Karpas-422 (cell line): ENCODE data around the gene TTLL5. TPM values are rescaled to one million over a fixed set of nuclear protein-coding genes. Genes with fewer than 3 reads are reported as not detected.

Source experiments
- DNase-seq: peaks from one replicate; pipeline ENCODE4 v3.0.0-alpha.2; 2015
- H2AFZ ChIP-seq: fragments of 200-600 bp; sonication (generic); 2 replicates; pipeline ENCODE4 v1.6.1; 2014; ENCODE audit warnings: antibody characterized with exemption, low read length, mixed read lengths
- H3K27ac ChIP-seq: fragments of 200-600 bp; sonication (generic); 2 replicates; pipeline ENCODE4 v1.5.1; 2014; ENCODE audit warnings: mild to moderate bottlenecking, low read length, moderate library complexity
- H3K27me3 ChIP-seq: fragments of 200-600 bp; sonication (generic); 2 replicates; pipeline ENCODE4 v1.6.1; 2014; ENCODE audit warnings: low read length, mixed read lengths
- H3K36me3 ChIP-seq: fragments of 200-600 bp; sonication (generic); 2 replicates; pipeline ENCODE4 v1.6.1; 2014; ENCODE audit warnings: low read length, mixed read lengths; ENCODE audit not compliant: insufficient read depth
- H3K4me1 ChIP-seq: fragments of 200-600 bp; sonication (generic); 2 replicates; pipeline ENCODE4 v1.6.1; 2014; ENCODE audit warnings: mild to moderate bottlenecking, low read length, mixed read lengths
- H3K4me2 ChIP-seq: fragments of 200-600 bp; sonication (generic); 2 replicates; pipeline ENCODE4 v1.6.1; 2014; ENCODE audit warnings: low read length, low read depth, mild to moderate bottlenecking; ENCODE audit not compliant: poor library complexity, severe bottlenecking
- H3K4me3 ChIP-seq: fragments of 200-600 bp; sonication (generic); 2 replicates; pipeline ENCODE4 v1.5.1; 2014; ENCODE audit warnings: mild to moderate bottlenecking, antibody characterized with exemption, low read length, mixed read lengths
- H3K79me2 ChIP-seq: fragments of 200-600 bp; sonication (generic); 2 replicates; pipeline ENCODE4 v1.6.1; 2014; ENCODE audit warnings: mild to moderate bottlenecking, low read length, mixed read lengths
- H3K9ac ChIP-seq: fragments of 200-600 bp; sonication (generic); 2 replicates; pipeline ENCODE4 v1.6.0; 2014; ENCODE audit warnings: low read length
- H3K9me2 ChIP-seq: fragments of 200-600 bp; sonication (generic), shearing (Covaris generic); replicated peaks from 2 replicates; pipeline ENCODE4 v1.6.0; 2014; ENCODE audit warnings: mild to moderate bottlenecking, low read length, moderate library complexity; ENCODE audit not compliant: insufficient read depth
- H3K9me3 ChIP-seq: fragments of 300-700, 200-600 bp; sonication (generic); 2 replicates; pipeline ENCODE4 v1.6.1; 2014; ENCODE audit warnings: low read length, mixed read lengths
- H4K20me1 ChIP-seq: fragments of 200-600 bp; sonication (generic); 2 replicates; pipeline ENCODE4 v1.6.1; 2014; ENCODE audit warnings: mild to moderate bottlenecking, antibody characterized with exemption, low read length, low read depth; ENCODE audit not compliant: insufficient read depth
- total RNA-seq: library from RNA; depleted of rRNA; stranded (reverse); fragments of >200 nt; shearing (Covaris generic); gene quantifications from 2 replicates; pipeline ENCODE4 v1.2.3, GENCODE V29; 2014; ENCODE audit warnings: low replicate concordance

TTLL5 gene
- total RNA-seq, 1 experiment from 2014 or later = 53.7 TPM

GRCh38 chr14:75805646-75806045 lies 144.6 kb downstream of the TTLL5 start:
- Histone ChIP-seq H3K4me3 (no peak overlapping the region), H3K9me3 (peaks cover under 1% of the 10 kb centered on the region), H3K79me2 (no peaks in the 10 kb centered on the region), H4K20me1 (no peaks in the 10 kb centered on the region), H2AFZ (no peak overlapping the region), H3K4me1 (peaks cover 11% of the 10 kb centered on the region), H3K9ac (no peak overlapping the region), H3K4me2 (no peak overlapping the region), H3K27ac (no peak overlapping the region), H3K36me3 (peaks cover 4% of the 10 kb centered on the region; the same call in 1 of the 2 replicates), H3K9me2 (no peaks in the 10 kb centered on the region), H3K27me3 (no peaks in the 10 kb centered on the region)
- DNase-seq = peak; percentile 54

- Histone ChIP-seq H3K4me1 (peaks cover 11% of the 10 kb centered on the region), H3K9ac (no peak overlapping the region), H3K36me3 (no peaks in the 10 kb centered on the region), H3K4me3 (no peak overlapping the region), H3K4me2 (no peak overlapping the region), H3K27me3 (no peaks in the 10 kb centered on the region), H3K9me2 (no peaks in the 10 kb centered on the region), H2AFZ (no peak overlapping the region), H3K27ac (no peak overlapping the region), H3K79me2 (no peaks in the 10 kb centered on the region), H4K20me1 (no peaks in the 10 kb centered on the region), H3K9me3 (no peaks in the 10 kb centered on the region)
- no peak for DNase-seq
These were observed 145.3 kb downstream of the TTLL5 start for GRCh38 chr14:75806352-75806832.

GRCh38 chr14:75807667-75808360 lies 146.8 kb downstream of the TTLL5 start:
- H3K4me3 ChIP-seq = no peak overlapping the region
- H3K9ac ChIP-seq = no peak overlapping the region
- no peaks in the 10 kb centered on the region for H3K27me3 ChIP-seq
- no peak overlapping the region for H3K27ac ChIP-seq
- no peaks in the 10 kb centered on the region for H3K79me2 ChIP-seq
- no peaks in the 10 kb centered on the region for H3K9me3 ChIP-seq
- DNase-seq = no peak
- no peaks in the 10 kb centered on the region for H3K9me2 ChIP-seq
- H4K20me1 ChIP-seq = no peaks in the 10 kb centered on the region
- H3K36me3 ChIP-seq = no peaks in the 10 kb centered on the region
- peaks cover 20% of the 10 kb centered on the region for H3K4me1 ChIP-seq
- H2AFZ ChIP-seq = no peak overlapping the region
- no peak overlapping the region for H3K4me2 ChIP-seq

- H3K9ac ChIP-seq = no peak overlapping the region
- H3K9me2 ChIP-seq = no peaks in the 10 kb centered on the region
- no peaks in the 10 kb centered on the region for H3K27me3 ChIP-seq
- no peaks in the 10 kb centered on the region for H3K79me2 ChIP-seq
- no peak overlapping the region for H3K27ac ChIP-seq
- peaks cover 12% of the 10 kb centered on the region for H3K4me1 ChIP-seq
- no peak overlapping the region for H3K4me2 ChIP-seq
- H3K36me3 ChIP-seq = no peaks in the 10 kb centered on the region
- H3K9me3 ChIP-seq = no peaks in the 10 kb centered on the region
- no peak overlapping the region for H3K4me3 ChIP-seq
- no peak for DNase-seq
- H4K20me1 ChIP-seq = no peaks in the 10 kb centered on the region
- no peak overlapping the region for H2AFZ ChIP-seq
These were observed 150.2 kb downstream of the TTLL5 start for GRCh38 chr14:75811136-75811829.

- no peak overlapping the region for H3K4me2 ChIP-seq
These were observed 150.9 kb downstream of the TTLL5 start for GRCh38 chr14:75811872-75812499.

GRCh38 chr14:75812622-75813021 lies 151.6 kb downstream of the TTLL5 start:
- DNase-seq = no peak
- Histone ChIP-seq H3K4me2 (no peak overlapping the region), H3K4me3 (no peak overlapping the region), H3K36me3 (no peaks in the 10 kb centered on the region), H3K79me2 (no peaks in the 10 kb centered on the region), H3K27ac (no peak overlapping the region), H3K9me3 (no peaks in the 10 kb centered on the region), H3K27me3 (no peaks in the 10 kb centered on the region), H3K9me2 (no peaks in the 10 kb centered on the region), H4K20me1 (no peaks in the 10 kb centered on the region), H2AFZ (no peak overlapping the region), H3K9ac (no peak overlapping the region; the same call in 1 of the 2 replicates), H3K4me1 (peaks cover 12% of the 10 kb centered on the region)

More at GRCh38 chr14:75811872-75812499, 150.9 kb downstream of the TTLL5 start:
- DNase-seq = no peak
- Histone ChIP-seq H3K36me3 (no peaks in the 10 kb centered on the region), H3K4me3 (no peak overlapping the region), H3K9ac (no peak overlapping the region; the same call in 1 of the 2 replicates), H3K79me2 (no peaks in the 10 kb centered on the region), H3K27ac (no peak overlapping the region), H2AFZ (no peak overlapping the region), H3K9me2 (no peaks in the 10 kb centered on the region), H3K4me1 (peaks cover 12% of the 10 kb centered on the region), H4K20me1 (no peaks in the 10 kb centered on the region), H3K27me3 (no peaks in the 10 kb centered on the region), H3K9me3 (no peaks in the 10 kb centered on the region)

GRCh38 chr14:75820761-75821160 lies 159.7 kb downstream of the TTLL5 start:
- Histone ChIP-seq H3K9ac (no peak overlapping the region), H3K4me1 (no peaks in the 10 kb centered on the region)

More at GRCh38 chr14:75820761-75821160, 159.7 kb downstream of the TTLL5 start:
- Histone ChIP-seq H3K4me2 (no peak overlapping the region), H3K79me2 (no peaks in the 10 kb centered on the region), H3K27ac (no peak overlapping the region), H2AFZ (no peak overlapping the region), H3K36me3 (peaks cover 7% of the 10 kb centered on the region; the same call in 1 of the 2 replicates), H3K27me3 (no peaks in the 10 kb centered on the region), H3K9me3 (no peaks in the 10 kb centered on the region), H4K20me1 (no peaks in the 10 kb centered on the region), H3K4me3 (no peak overlapping the region), H3K9me2 (no peaks in the 10 kb centered on the region)
- no peak for DNase-seq
